HepG2 (cell line): ENCODE results near the gene IPO13. TPM values are rescaled to one million over a fixed set of nuclear protein-coding genes. Genes with fewer than 3 reads are reported as not detected.

Experiments used
- AKAP8 ChIP-seq: sonication (generic); formaldehyde crosslinking; IDR thresholded peaks from 2 replicates; pipeline ENCODE4 v1.5.1; 2020; ENCODE audit warnings: mild to moderate bottlenecking, missing genetic modification reagents
- HDAC1 ChIP-seq: sonication (generic); formaldehyde crosslinking; IDR thresholded peaks from 2 replicates; pipeline ENCODE4 v1.5.1; 2020; ENCODE audit warnings: mild to moderate bottlenecking, missing genetic modification reagents
- HIC2 ChIP-seq: sonication (generic); formaldehyde crosslinking; IDR thresholded peaks from 2 replicates; pipeline ENCODE4 v1.9.0; 2022; ENCODE audit warnings: low read depth, missing genetic modification reagents
- KAT8 ChIP-seq: IDR thresholded peaks from 2 replicates; pipeline ENCODE4 v1.6.1; 2016; ENCODE audit warnings: missing genetic modification reagents, missing compliant biosample characterization
- KLF6 ChIP-seq: IDR thresholded peaks from 2 replicates; pipeline ENCODE4 v1.8.0; 2016; ENCODE audit warnings: missing biosample characterization, missing genetic modification reagents
- KMT2B ChIP-seq: IDR thresholded peaks from 2 replicates; pipeline ENCODE4 v1.6.1; 2016; ENCODE audit warnings: missing genetic modification reagents, missing compliant biosample characterization
- MXI1 ChIP-seq: IDR thresholded peaks from 3 replicates; pipeline ENCODE4 v1.6.1; 2012; ENCODE audit warnings: low read depth, low read length, inconsistent platforms, borderline replicate concordance
- NFRKB ChIP-seq: fragments of 450-650 bp; IDR thresholded peaks from 2 replicates; pipeline ENCODE4 v1.6.1; 2017
- TFDP2 ChIP-seq: sonication (generic); formaldehyde crosslinking; IDR thresholded peaks from 2 replicates; pipeline ENCODE4 v1.4.0; 2020; ENCODE audit warnings: missing genetic modification reagents
- TFE3 ChIP-seq: IDR thresholded peaks from 2 replicates; pipeline ENCODE4 v1.6.1; 2016
- YEATS2 ChIP-seq: sonication (generic); formaldehyde crosslinking; IDR thresholded peaks from 2 replicates; pipeline ENCODE4 v1.4.0; 2020; ENCODE audit warnings: missing genetic modification reagents, borderline replicate concordance
- ZKSCAN1 ChIP-seq: fragments of 150-350 bp; IDR thresholded peaks from 2 replicates; pipeline ENCODE4 v1.6.1; 2014; ENCODE audit warnings: low read length
- ZNF646 ChIP-seq: sonication (generic); formaldehyde crosslinking; IDR thresholded peaks from 2 replicates; pipeline ENCODE4 v1.9.0; 2021; ENCODE audit warnings: mild to moderate bottlenecking, missing genetic modification reagents
- ZNF761 ChIP-seq: sonication (generic); formaldehyde crosslinking; conservative IDR thresholded peaks from 2 replicates; pipeline ENCODE4 v1.4.0; 2020; ENCODE audit warnings: mild to moderate bottlenecking, missing genetic modification reagents
- ZNF83 ChIP-seq: sonication (generic); formaldehyde crosslinking; IDR thresholded peaks from 2 replicates; pipeline ENCODE4 v1.4.0; 2020; ENCODE audit warnings: missing genetic modification reagents, mild to moderate bottlenecking, borderline replicate concordance
- polyA plus RNA-seq, 8 experiments: library from polyadenylated mRNA; depleted of rRNA in 3 of 8; stranded (reverse) in 7 of 8; unstranded in 1 of 8; fragments of >200 nt; fragmentation: Illumina TruSeq in 4 of 8; extraction: Trizol in 4 of 8; gene quantifications; 2 replicates each; pipeline versions ENCODE4 v1.2.1 to v1.2.3, GENCODE V29; 2011 to 2016; ENCODE audit warnings: low read depth in 4 of 8, missing spikeins in 1 of 8, mixed read lengths in 1 of 8; ENCODE audit not compliant: insufficient read depth in 1 of 8
- total RNA-seq, 5 experiments: library from RNA; depleted of rRNA; stranded (reverse); fragments of >200 nt; fragmentation: Illumina TruSeq; extraction: Trizol; gene quantifications; 2 replicates each; pipeline ENCODE4 v1.2.3, GENCODE V29; 2016; ENCODE audit warnings: low read depth in 1 of 5
- TF ChIP-seq, protein P1 (sequence below): sonication (generic); formaldehyde crosslinking; IDR thresholded peaks from 2 replicates; pipeline ENCODE4 v1.5.0; 2020; ENCODE audit warnings: missing genetic modification reagents, mild to moderate bottlenecking, borderline replicate concordance

Gene IPO13
- total and polyA plus RNA-seq, 2 of the 13 experiments (the other 11 are each of a cell fraction or from before 2014, with no cell fraction given): 12.9 to 15.6 TPM

- 0 out of 2 replicates have a peak, but pooled peaks have one; percentile 26 for TF ChIP-seq ZNF83 (CRISPR knock-in tag)
- peak; percentile 66; the same call in 1 of the 2 replicates for TF ChIP-seq KLF6 (CRISPR knock-in tag)
- no peak for TF ChIP-seq NFRKB
- no peak for TF ChIP-seq ZNF646 (CRISPR knock-in tag)
- no peak for TF ChIP-seq YEATS2 (CRISPR knock-in tag)
- peak; percentile 80 for TF ChIP-seq HDAC1 (CRISPR knock-in tag)
- TF ChIP-seq TFDP2 (CRISPR knock-in tag): no peak; the same call in 1 of the 2 replicates
- peak; percentile 19 for TF ChIP-seq HIC2 (CRISPR knock-in tag)
- no peak for TF ChIP-seq ZKSCAN1
- peak; percentile 31; the same call in 1 of the 2 replicates for TF ChIP-seq TFE3 (CRISPR knock-in tag)
- TF ChIP-seq, protein P1, sequence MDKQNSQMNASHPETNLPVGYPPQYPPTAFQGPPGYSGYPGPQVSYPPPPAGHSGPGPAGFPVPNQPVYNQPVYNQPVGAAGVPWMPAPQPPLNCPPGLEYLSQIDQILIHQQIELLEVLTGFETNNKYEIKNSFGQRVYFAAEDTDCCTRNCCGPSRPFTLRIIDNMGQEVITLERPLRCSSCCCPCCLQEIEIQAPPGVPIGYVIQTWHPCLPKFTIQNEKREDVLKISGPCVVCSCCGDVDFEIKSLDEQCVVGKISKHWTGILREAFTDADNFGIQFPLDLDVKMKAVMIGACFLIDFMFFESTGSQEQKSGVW: no peak
- 0 out of 2 replicates have a peak, but pooled peaks have one; percentile 26 for TF ChIP-seq KAT8
- TF ChIP-seq ZNF761 (CRISPR knock-in tag): peak; percentile 76; the same call in 1 of the 2 replicates
- peak; percentile 68; the same call in 1 of the 3 replicates for TF ChIP-seq MXI1
- 0 out of 2 replicates have a peak, but pooled peaks have one; percentile 23 for TF ChIP-seq AKAP8 (CRISPR knock-in tag)
- TF ChIP-seq KMT2B (CRISPR knock-in tag): peak; percentile 49; the same call in 1 of the 2 replicates
Measured at GRCh38 chr1:43979528-43980254, 32.9 kb downstream of the IPO13 start (continued).
